ENCODE results near the gene CCDC171.

CCDC171 gene

GRCh38 chr9:15606643-15607472, 54.0 kb downstream of the CCDC171 start:
- peak; percentile 36 for DNase-seq (ENCODE audit: low read depth)
- H3K4me3 ChIP-seq (ENCODE audit: low read length) = no peak overlapping the region
- peak; percentile 63 for TF ChIP-seq CTCF (conservative IDR thresholded peaks at IDR 0.05; ENCODE audit: low read length)

- DNase-seq (ENCODE audit: low read depth) = no peak
- H3K4me3 ChIP-seq (ENCODE audit: low read length) = no peak overlapping the region
- no peak for TF ChIP-seq CTCF (conservative IDR thresholded peaks at IDR 0.05; ENCODE audit: low read length)
Observed at GRCh38 chr9:15612962-15613361, 60.1 kb downstream of the CCDC171 start.

GRCh38 chr9:15617782-15618181, 64.9 kb downstream of the CCDC171 start:
- TF ChIP-seq CTCF (conservative IDR thresholded peaks at IDR 0.05; ENCODE audit: low read length) = no peak
- no peak overlapping the region for H3K4me3 ChIP-seq (ENCODE audit: low read length)
- no peak for DNase-seq (ENCODE audit: low read depth)

- no peak for DNase-seq (ENCODE audit: low read depth)
- TF ChIP-seq CTCF (conservative IDR thresholded peaks at IDR 0.05; ENCODE audit: low read length) = no peak
- no peak overlapping the region for H3K4me3 ChIP-seq (ENCODE audit: low read length)
Observed at GRCh38 chr9:15618540-15619331, 65.9 kb downstream of the CCDC171 start.

- peak; percentile 49 for TF ChIP-seq CTCF (conservative IDR thresholded peaks at IDR 0.05; ENCODE audit: low read length)
- peak; percentile 16 for DNase-seq (ENCODE audit: low read depth)
- no peak overlapping the region for H3K4me3 ChIP-seq (ENCODE audit: low read length)
Observed at GRCh38 chr9:15622318-15622971, 69.6 kb downstream of the CCDC171 start.

GRCh38 chr9:15635752-15636151, 82.9 kb downstream of the CCDC171 start:
- no peak overlapping the region for H3K4me3 ChIP-seq (ENCODE audit: low read length)
- no peak for TF ChIP-seq CTCF (conservative IDR thresholded peaks at IDR 0.05; ENCODE audit: low read length)
- DNase-seq (ENCODE audit: low read depth) = no peak

Data from AG10803 (cell line).